ENCODE results near the gene TRPM2. TPM values are rescaled to one million over a fixed set of nuclear protein-coding genes. Genes with fewer than 3 reads are reported as not detected.
"Not testable (repeated sequence)": the region's sequence is repeated elsewhere in the genome, so short reads cannot be mapped to it uniquely, and the experiment has no call there.

TRPM2 gene
- total and polyA plus RNA-seq, 12 donors: 1.5 to 28.3 (median 11.3) TPM

DNA sequence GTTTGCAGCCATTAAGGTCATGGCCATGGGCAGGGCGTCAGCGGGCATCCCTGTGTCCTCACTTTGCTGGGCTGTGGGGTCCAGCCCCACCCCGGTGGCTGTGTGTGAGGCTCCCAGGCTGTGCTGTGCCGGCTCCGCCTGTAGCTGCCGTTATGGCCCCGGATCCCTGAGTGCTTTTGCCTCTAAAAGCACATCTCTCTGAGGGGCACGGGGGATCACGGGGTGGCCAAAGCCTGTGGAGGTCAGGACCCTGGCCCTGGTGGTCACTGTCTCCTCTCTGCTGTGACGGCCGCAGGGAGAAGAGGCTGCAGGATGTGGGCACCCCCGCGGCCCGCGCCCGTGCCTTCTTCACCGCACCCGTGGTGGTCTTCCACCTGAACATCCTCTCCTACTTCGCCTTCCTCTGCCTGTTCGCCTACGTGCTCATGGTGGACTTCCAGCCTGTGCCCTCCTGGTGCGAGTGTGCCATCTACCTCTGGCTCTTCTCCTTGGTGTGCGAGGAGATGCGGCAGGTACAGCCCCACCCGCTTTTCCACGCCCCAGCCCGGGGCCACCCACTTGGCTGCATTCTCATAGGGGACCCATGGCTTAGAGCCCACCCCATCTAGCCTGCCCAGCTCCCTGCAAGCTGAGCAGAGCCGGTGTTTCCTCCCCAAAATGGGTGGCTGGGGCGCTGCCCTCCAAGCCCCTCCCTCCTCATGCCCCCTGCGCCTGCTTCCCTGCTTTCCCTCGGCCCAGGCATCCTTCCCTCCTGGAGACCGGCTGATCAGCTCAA, 48.2 kb downstream of the TRPM2 start:
- H3K4me3 ChIP-seq: no peak overlapping the region
- H3K27ac ChIP-seq: no peak overlapping the region
- H3K4me1 ChIP-seq (replicated peaks in 1 of 2): no peaks in the 10 kb centered on the region
- intact Hi-C loops (cut with DNase I): no loop called here
- H3K36me3 ChIP-seq (replicated peaks in 1 of 2): no peaks in the 10 kb centered on the region
- no peaks in the 10 kb centered on the region for H3K9me3 ChIP-seq (replicated peaks in 1 of 3)
- TF ChIP-seq POLR2A (IDR thresholded peaks at IDR 0.05): no peak
- no peak for TF ChIP-seq CTCF (IDR thresholded peaks at IDR 0.05)
- DNase-seq: peak in 1 of 7 donors; percentile 23
- 80 to 87% (median 84%) methylated on average over 27 to 32 of the region's 32 CpGs for WGBS, 4 donors
- no peaks in the 10 kb centered on the region for H3K27me3 ChIP-seq

DNA sequence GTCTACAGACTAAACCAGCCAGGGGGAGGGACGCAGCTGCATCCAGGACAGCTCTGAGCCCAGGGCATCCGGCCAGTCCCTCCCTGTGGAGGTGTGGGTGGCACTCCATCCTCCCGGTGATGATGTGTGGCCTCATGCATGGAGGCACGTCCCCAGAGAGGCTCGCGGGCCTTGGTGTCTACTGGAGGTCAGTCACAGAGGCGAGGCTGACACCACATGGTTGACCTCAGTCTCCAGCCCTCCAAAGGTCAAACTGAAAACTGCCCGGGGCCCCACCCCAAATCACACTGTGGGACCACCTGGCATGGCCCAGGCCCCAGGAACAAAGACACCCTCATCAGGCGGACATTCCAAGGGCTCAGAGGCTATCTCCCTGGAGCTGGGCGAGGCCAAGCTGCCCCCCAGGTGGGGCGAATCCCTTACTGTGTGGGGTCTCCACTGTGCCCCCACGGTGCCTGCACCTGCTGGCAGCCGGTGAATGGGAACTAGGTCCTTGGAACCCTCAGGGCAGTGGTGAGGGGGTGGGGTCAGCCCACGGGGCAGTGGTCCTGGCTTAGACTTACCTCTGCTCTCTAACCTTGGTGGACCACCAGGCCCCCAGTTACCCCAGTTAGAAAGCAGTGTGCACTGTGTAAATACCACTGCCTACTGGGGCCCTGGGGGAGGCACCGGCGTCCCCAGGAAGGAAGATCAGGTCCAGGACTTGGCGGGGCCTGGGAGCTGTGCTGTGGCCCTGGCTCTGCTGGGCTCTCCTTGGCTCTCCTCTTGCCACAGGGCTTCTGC, 49.1 kb downstream of the TRPM2 start:
- H3K36me3 ChIP-seq (replicated peaks in 1 of 2): no peaks in the 10 kb centered on the region
- 70 to 86% (median 84%) methylated on average over 2 to 17 of the region's 17 CpGs for WGBS, 4 donors

DNA sequence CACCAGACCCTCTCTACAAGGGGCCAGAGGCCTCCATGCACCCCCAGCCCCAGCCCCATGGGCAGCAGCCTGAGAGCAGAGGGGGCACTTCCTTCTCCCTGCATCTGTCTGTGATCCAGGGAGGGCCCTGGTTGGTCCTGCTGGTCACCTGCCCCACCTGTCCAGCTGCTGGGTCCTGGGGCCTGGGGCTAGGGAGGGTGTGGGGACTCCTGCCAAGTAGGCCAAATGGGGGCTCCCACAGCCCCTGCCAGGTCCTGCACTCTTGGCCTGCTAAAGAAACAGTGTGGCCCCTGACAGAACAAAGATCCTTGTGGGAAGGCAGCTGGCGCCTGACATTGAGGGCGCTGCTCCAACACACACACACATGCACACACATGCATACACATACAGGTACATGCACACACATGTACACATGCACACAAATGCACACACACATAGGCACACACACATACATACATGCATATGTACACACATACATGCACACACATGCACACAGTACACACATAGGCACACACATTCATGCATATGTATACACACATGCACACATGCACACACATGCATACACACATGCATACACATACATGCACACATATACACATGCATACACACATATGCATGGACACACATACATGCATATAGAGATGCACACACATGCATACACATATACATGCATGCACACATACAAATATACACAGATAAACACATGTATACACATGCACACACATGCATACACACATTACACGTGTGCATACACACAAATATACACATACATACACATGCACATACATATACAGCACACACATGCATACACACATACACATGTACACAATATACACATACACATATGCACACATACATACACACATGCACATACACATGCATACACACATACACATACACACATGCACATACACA, 49.9 kb downstream of the TRPM2 start:
- Histone ChIP-seq H3K27ac (no peak overlapping the region), H3K4me3 (no peak overlapping the region), H3K4me1 (replicated peaks in 1 of 2) (no peaks in the 10 kb centered on the region), H3K9me3 (replicated peaks in 1 of 3) (no peaks in the 10 kb centered on the region), H3K36me3 (replicated peaks in 1 of 2) (no peaks in the 10 kb centered on the region), H3K27me3 (no peaks in the 10 kb centered on the region)
- TF ChIP-seq CTCF (IDR thresholded peaks at IDR 0.05) (no peak), POLR2A (IDR thresholded peaks at IDR 0.05) (no peak)
- 75 to 92% (median 86%) methylated on average over 1 to 3 of the region's 3 CpGs for WGBS, 4 donors
- intact Hi-C loops (cut with DNase I): no loop called here
- DNase-seq: peak in 1 of 7 donors; percentile 18

More for the DNA sequence above, 49.1 kb downstream of the TRPM2 start:
- no peak overlapping the region for H3K4me3 ChIP-seq
- no peak overlapping the region for H3K27ac ChIP-seq
- H3K27me3 ChIP-seq: no peaks in the 10 kb centered on the region
- peak in 1 of 7 donors; percentile 37 for DNase-seq
- H3K4me1 ChIP-seq (replicated peaks in 1 of 2): no peaks in the 10 kb centered on the region
- H3K9me3 ChIP-seq (replicated peaks in 1 of 3): no peaks in the 10 kb centered on the region
- intact Hi-C loops (cut with DNase I): no loop called here
- TF ChIP-seq CTCF (IDR thresholded peaks at IDR 0.05) (no peak), POLR2A (IDR thresholded peaks at IDR 0.05) (no peak)

- H3K36me3 ChIP-seq (replicated peaks in 1 of 2); intact Hi-C loops (cut with DNase I); H3K27ac ChIP-seq; H3K27me3 ChIP-seq; H3K4me3 ChIP-seq; H3K9me3 ChIP-seq (replicated peaks in 1 of 3); DNase-seq; H3K4me1 ChIP-seq (replicated peaks in 1 of 2): not testable (repeated sequence)
- WGBS, 4 donors: 85 to 92% (median 89%) methylated on average over 7 of the region's 7 CpGs
Observed at GRCh38 chr21:44404482-44404881, 51.1 kb downstream of the TRPM2 start.
